Measurements from ENCODE around the gene PBRM1. TPM values are rescaled to one million over a fixed set of nuclear protein-coding genes. Genes with fewer than 3 reads are reported as not detected.
A peak's percentile ranks its signal among the peaks of the same experiment; 100 is the strongest.
"Not testable (repeated sequence)": the region's sequence is repeated elsewhere in the genome, so short reads cannot be mapped to it uniquely, and the experiment has no call there.

PBRM1 gene
- total RNA-seq, 6 experiments from 2014 or later, result 44.1 to 64.2 (median 56.0) TPM

DNA sequence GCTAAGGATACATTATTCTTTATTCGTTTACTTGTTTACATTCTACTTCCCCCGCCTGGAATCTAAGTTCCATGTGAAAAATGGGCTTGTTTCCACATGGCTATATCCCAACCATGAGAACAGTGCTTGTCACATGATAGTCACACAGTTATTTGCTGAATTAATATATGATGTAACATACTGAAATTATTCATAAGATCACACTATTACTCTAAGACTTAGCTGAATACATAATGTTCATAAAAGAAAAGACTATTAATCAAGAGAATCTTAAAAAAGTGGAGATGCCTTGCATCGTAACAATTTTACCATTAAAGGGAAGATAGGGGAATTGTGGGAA, 6.5 kb downstream of the PBRM1 start:
- no peak for DNase-seq
- peaks cover 44% of the 10 kb centered on the region for H3K4me1 Mint-ChIP-seq (ENCODE audit: low read depth)
- H3K9me3 Mint-ChIP-seq, result no peaks in the 10 kb centered on the region
- H3K27me3 Mint-ChIP-seq (ENCODE audit: insufficient read depth), result no peaks in the 10 kb centered on the region; the same call in none of the 2 replicates
- H3K4me3 Mint-ChIP-seq, result no peak overlapping the region
- TF ChIP-seq, protein P1, sequence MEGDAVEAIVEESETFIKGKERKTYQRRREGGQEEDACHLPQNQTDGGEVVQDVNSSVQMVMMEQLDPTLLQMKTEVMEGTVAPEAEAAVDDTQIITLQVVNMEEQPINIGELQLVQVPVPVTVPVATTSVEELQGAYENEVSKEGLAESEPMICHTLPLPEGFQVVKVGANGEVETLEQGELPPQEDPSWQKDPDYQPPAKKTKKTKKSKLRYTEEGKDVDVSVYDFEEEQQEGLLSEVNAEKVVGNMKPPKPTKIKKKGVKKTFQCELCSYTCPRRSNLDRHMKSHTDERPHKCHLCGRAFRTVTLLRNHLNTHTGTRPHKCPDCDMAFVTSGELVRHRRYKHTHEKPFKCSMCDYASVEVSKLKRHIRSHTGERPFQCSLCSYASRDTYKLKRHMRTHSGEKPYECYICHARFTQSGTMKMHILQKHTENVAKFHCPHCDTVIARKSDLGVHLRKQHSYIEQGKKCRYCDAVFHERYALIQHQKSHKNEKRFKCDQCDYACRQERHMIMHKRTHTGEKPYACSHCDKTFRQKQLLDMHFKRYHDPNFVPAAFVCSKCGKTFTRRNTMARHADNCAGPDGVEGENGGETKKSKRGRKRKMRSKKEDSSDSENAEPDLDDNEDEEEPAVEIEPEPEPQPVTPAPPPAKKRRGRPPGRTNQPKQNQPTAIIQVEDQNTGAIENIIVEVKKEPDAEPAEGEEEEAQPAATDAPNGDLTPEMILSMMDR (IDR thresholded peaks at IDR 0.05), result no peak
- peaks cover 42% of the 10 kb centered on the region for H3K36me3 Mint-ChIP-seq (ENCODE audit: low read depth)
- H3K27ac Mint-ChIP-seq, result peak overlapping the region; percentile 50

GRCh38 chr3:52678265-52679198, 7.2 kb downstream of the PBRM1 start:
- no peak overlapping the region for H3K4me3 Mint-ChIP-seq
- H3K36me3 Mint-ChIP-seq (ENCODE audit: low read depth), result peaks cover 42% of the 10 kb centered on the region
- H3K4me1 Mint-ChIP-seq (ENCODE audit: low read depth), result peaks cover 38% of the 10 kb centered on the region
- no peak for DNase-seq
- H3K27me3 Mint-ChIP-seq (ENCODE audit: insufficient read depth), result no peaks in the 10 kb centered on the region; the same call in none of the 2 replicates
- peak overlapping the region; percentile 50 for H3K27ac Mint-ChIP-seq
- TF ChIP-seq, protein P1 (IDR thresholded peaks at IDR 0.05), result no peak
- H3K9me3 Mint-ChIP-seq, result no peaks in the 10 kb centered on the region

DNA sequence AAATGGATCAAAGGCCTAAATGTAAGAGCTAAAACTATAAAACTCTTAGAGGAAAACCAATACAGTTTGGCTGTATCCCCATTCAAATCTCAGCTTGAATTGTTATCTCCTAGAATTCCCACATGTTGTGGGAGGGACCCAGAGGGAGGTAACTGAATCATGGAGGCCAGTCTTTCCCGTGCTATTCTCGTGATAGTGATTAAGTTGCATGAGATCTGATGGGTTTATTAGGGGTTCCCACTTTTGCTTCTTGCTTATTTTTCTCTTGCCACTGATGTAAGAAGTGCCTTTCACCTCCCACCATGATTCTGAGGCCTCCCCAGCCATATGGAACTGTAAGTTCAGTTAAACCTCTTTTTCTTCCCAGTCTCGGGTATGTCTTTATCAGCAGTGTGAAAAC, 9.5 kb downstream of the PBRM1 start:
- not testable (repeated sequence) for DNase-seq; H3K4me3 Mint-ChIP-seq; H3K9me3 Mint-ChIP-seq; H3K27me3 Mint-ChIP-seq (ENCODE audit: insufficient read depth)
- H3K36me3 Mint-ChIP-seq (ENCODE audit: low read depth), result peaks cover 52% of the 10 kb centered on the region
- H3K4me1 Mint-ChIP-seq (ENCODE audit: low read depth), result peaks cover 37% of the 10 kb centered on the region
- peak overlapping the region; percentile 0; the same call in 1 of the 2 replicates for H3K27ac Mint-ChIP-seq

GRCh38 chr3:52671676-52672075, 14.0 kb downstream of the PBRM1 start:
- TF ChIP-seq, protein P1 (IDR thresholded peaks at IDR 0.05), result no peak
- H3K27me3 Mint-ChIP-seq (ENCODE audit: insufficient read depth), result no peaks in the 10 kb centered on the region; the same call in none of the 2 replicates
- no peaks in the 10 kb centered on the region for H3K9me3 Mint-ChIP-seq
- peaks cover 48% of the 10 kb centered on the region for H3K36me3 Mint-ChIP-seq (ENCODE audit: low read depth)
- peaks cover 48% of the 10 kb centered on the region for H3K4me1 Mint-ChIP-seq (ENCODE audit: low read depth)
- DNase-seq, result no peak
- peak overlapping the region; percentile 74 for H3K4me3 Mint-ChIP-seq
- peak overlapping the region; percentile 99 for H3K27ac Mint-ChIP-seq

DNA sequence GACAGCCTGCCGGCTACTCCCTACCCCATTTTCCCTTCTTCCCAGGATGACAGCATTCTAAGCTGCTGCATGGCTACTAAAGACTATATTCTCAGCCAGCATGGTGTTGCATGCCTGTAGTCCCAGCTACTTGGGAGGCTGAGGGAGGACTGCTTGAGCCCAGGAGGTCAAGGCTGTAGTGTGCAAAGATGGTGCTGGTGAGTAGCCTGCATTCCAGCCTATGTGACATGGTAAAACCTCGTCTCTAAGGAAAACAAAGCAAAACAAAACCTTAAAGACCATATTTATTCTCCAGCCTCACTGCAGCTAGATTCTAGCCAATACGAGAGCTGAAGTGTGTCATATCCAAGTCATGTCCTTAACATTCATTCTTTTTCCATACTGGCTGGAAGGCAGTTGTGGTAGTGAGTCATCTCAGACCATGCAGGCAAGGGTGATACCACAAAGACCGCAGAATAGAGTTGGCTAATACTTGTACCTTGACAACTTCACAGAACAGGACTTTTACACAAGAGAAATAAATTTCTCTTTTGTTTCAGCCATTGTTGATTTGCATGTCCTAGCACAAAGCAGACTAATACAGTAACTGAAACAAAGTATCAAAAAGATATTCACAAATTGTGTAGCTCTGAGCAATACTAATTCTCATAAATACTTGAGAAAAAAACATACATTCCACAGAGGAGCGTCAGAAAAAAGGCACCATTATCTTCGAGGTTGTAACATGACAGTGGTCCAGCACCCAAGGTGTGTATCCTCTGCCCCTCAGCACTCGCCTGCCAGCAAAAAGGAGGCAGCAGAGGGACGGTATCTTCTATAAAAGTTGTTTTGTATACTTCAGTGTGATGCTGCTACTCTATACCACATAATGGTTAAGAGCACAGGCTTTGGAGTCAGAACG, 14.8 kb downstream of the PBRM1 start:
- Mint-ChIP-seq H3K9me3 (no peaks in the 10 kb centered on the region), H3K27ac (peak overlapping the region; percentile 99), H3K4me3 (peak overlapping the region; percentile 83), H3K27me3 (ENCODE audit: insufficient read depth) (no peaks in the 10 kb centered on the region; the same call in none of the 2 replicates), H3K4me1 (ENCODE audit: low read depth) (peaks cover 48% of the 10 kb centered on the region), H3K36me3 (ENCODE audit: low read depth) (peaks cover 41% of the 10 kb centered on the region)
- DNase-seq, result peak; percentile 100
- TF ChIP-seq, protein P1 (IDR thresholded peaks at IDR 0.05), result no peak
